Colonic mucosa (tissue), 4 donors: ENCODE measurements around the gene LRRTM4. TPM values are rescaled to one million over a fixed set of nuclear protein-coding genes. Genes with fewer than 3 reads are reported as not detected.

Source experiments
- DNase-seq: peaks from one replicate; pipeline ENCODE4 v3.0.0-alpha.2; 2020
- H3K27ac ChIP-seq: fragments of 200-600 bp; one replicate; pipeline ENCODE4 v1.8.0; 2021
- H3K27me3 ChIP-seq: fragments of 200-600 bp; one replicate; pipeline ENCODE4 v1.8.0; 2021
- H3K36me3 ChIP-seq: fragments of 200-600 bp; one replicate; pipeline ENCODE4 v1.8.0; 2021
- H3K4me1 ChIP-seq: fragments of 200-600 bp; one replicate; pipeline ENCODE4 v1.8.0; 2021; ENCODE audit warnings: mild to moderate bottlenecking
- H3K4me3 ChIP-seq: fragments of 200-600 bp; one replicate; pipeline ENCODE4 v1.8.0; 2021
- H3K9ac ChIP-seq, 2 donors: one replicate each; pipeline ENCODE4 v1.7.0; 2013; ENCODE audit warnings: control low read depth in 2 of 2, low read depth in 2 of 2, low read length in 2 of 2
- H3K9me3 ChIP-seq: fragments of 200-600 bp; one replicate; pipeline ENCODE4 v1.8.0; 2021
- CTCF ChIP-seq: fragments of 200-600 bp; IDR thresholded peaks from one replicate; pipeline ENCODE4 v1.8.0; 2022; ENCODE audit warnings: antibody characterized with exemption, mild to moderate bottlenecking
- intact Hi-C: fragments of 100-400 bp; cut with DNase I; formaldehyde crosslinking; loops from one replicate; pipeline ENCODE4 v1.14.1; 2022
- total RNA-seq, 2 donors: library from RNA; stranded (reverse); fragmentation: NEBNext Ultra II Directional in 1 of 2; extraction: Animal tissue kit (Norgen Biotek cat#: 25700) in 1 of 2; gene quantifications; one replicate each; pipeline ENCODE4 v1.2.1, GENCODE V29; 2021
- donor health status: healthy.
- donor health status: DM: no; HTN: no; CAD: no.
- donor health status: DM: no; HTN: no; CAD: no.

Gene LRRTM4
- total RNA-seq, 2 donors from 2014 or later: 0.32 TPM; not detected in 1

- no peak overlapping the region for H3K27ac ChIP-seq
- no peak overlapping the region for H3K4me3 ChIP-seq
- intact Hi-C loops: no loop called here
- H3K36me3 ChIP-seq: no peaks in the 10 kb centered on the region
- H3K27me3 ChIP-seq: no peaks in the 10 kb centered on the region
- no peak for TF ChIP-seq CTCF
- H3K9me3 ChIP-seq: no peaks in the 10 kb centered on the region
- H3K4me1 ChIP-seq: no peaks in the 10 kb centered on the region
- no peak overlapping the region for H3K9ac ChIP-seq
- no peak for DNase-seq
Measured at GRCh38 chr2:77387324-77387723, 134.9 kb downstream of the LRRTM4 start.

- Histone ChIP-seq H3K9me3 (no peaks in the 10 kb centered on the region), H3K4me1 (no peaks in the 10 kb centered on the region), H3K36me3 (no peaks in the 10 kb centered on the region), H3K4me3 (no peak overlapping the region), H3K9ac (no peak overlapping the region), H3K27ac (no peak overlapping the region), H3K27me3 (no peaks in the 10 kb centered on the region)
- TF ChIP-seq CTCF: no peak
- no peak for DNase-seq
- intact Hi-C loops: no loop called here
Measured at GRCh38 chr2:77372636-77373035, 149.5 kb downstream of the LRRTM4 start.

- H3K9me3 ChIP-seq: no peaks in the 10 kb centered on the region
- H3K4me3 ChIP-seq: no peak overlapping the region
- intact Hi-C loops: no loop called here
- H3K4me1 ChIP-seq: no peaks in the 10 kb centered on the region
- no peaks in the 10 kb centered on the region for H3K27me3 ChIP-seq
- H3K36me3 ChIP-seq: no peaks in the 10 kb centered on the region
- TF ChIP-seq CTCF: no peak
- H3K27ac ChIP-seq: no peak overlapping the region
- no peak overlapping the region for H3K9ac ChIP-seq
- DNase-seq: no peak
Measured at GRCh38 chr2:77370511-77370910, 151.7 kb downstream of the LRRTM4 start.

GRCh38 chr2:77363277-77363676 lies 158.9 kb downstream of the LRRTM4 start:
- Histone ChIP-seq H3K9me3 (no peaks in the 10 kb centered on the region), H3K4me3 (no peak overlapping the region), H3K27ac (no peak overlapping the region), H3K27me3 (no peaks in the 10 kb centered on the region), H3K9ac (no peak overlapping the region), H3K36me3 (no peaks in the 10 kb centered on the region), H3K4me1 (no peaks in the 10 kb centered on the region)
- no peak for DNase-seq
- intact Hi-C loops: no loop called here
- TF ChIP-seq CTCF: no peak

GRCh38 chr2:77348821-77349220 lies 173.4 kb downstream of the LRRTM4 start:
- H3K9me3 ChIP-seq: no peaks in the 10 kb centered on the region

More at GRCh38 chr2:77348821-77349220, 173.4 kb downstream of the LRRTM4 start:
- intact Hi-C loops: no loop called here
- Histone ChIP-seq H3K4me1 (no peaks in the 10 kb centered on the region), H3K36me3 (no peaks in the 10 kb centered on the region), H3K4me3 (no peak overlapping the region), H3K27ac (no peak overlapping the region), H3K27me3 (no peaks in the 10 kb centered on the region), H3K9ac (no peak overlapping the region)
- DNase-seq: no peak
- no peak for TF ChIP-seq CTCF
